Mammary epithelial cell (primary cell): Measurements from ENCODE around the gene ZNF697.

Experiments
- EZH2 ChIP-seq: IDR thresholded peaks from 2 replicates; pipeline ENCODE4 v1.6.1; 2012; ENCODE audit warnings: low read length, inconsistent platforms, borderline replicate concordance
- TF ChIP-seq, protein P1 (sequence below), 2 donors: IDR thresholded peaks in 1 of 2; conservative IDR thresholded peaks in 1 of 2; 2 replicates each; pipeline ENCODE4 v1.5.1; 2011 to 2012; ENCODE audit warnings: inconsistent platforms in 2 of 2, low read length in 2 of 2, mild to moderate bottlenecking in 2 of 2, control low read depth in 1 of 2, low read depth in 1 of 2; ENCODE audit not compliant: insufficient read depth in 1 of 2; ENCODE audit errors: extremely low read depth in 1 of 2

- TF ChIP-seq, protein P1, sequence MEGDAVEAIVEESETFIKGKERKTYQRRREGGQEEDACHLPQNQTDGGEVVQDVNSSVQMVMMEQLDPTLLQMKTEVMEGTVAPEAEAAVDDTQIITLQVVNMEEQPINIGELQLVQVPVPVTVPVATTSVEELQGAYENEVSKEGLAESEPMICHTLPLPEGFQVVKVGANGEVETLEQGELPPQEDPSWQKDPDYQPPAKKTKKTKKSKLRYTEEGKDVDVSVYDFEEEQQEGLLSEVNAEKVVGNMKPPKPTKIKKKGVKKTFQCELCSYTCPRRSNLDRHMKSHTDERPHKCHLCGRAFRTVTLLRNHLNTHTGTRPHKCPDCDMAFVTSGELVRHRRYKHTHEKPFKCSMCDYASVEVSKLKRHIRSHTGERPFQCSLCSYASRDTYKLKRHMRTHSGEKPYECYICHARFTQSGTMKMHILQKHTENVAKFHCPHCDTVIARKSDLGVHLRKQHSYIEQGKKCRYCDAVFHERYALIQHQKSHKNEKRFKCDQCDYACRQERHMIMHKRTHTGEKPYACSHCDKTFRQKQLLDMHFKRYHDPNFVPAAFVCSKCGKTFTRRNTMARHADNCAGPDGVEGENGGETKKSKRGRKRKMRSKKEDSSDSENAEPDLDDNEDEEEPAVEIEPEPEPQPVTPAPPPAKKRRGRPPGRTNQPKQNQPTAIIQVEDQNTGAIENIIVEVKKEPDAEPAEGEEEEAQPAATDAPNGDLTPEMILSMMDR (conservative IDR thresholded peaks at IDR 0.05 in 1 of 2, IDR thresholded peaks at IDR 0.05 in 1 of 2; ENCODE audit: extremely low read depth in 1 of 2, insufficient read depth in 1 of 2, low read depth in 1 of 2, low read length in 2 of 2), result no peak
- no peak for TF ChIP-seq EZH2
These were observed 3.6 kb upstream of the ZNF697 start for GRCh38 chr1:119651641-119652040.
